Activated CD8-positive, alpha-beta memory T cell treated with anti-CD3 and anti-CD28 coated beads for 1 hour (primary cell): ENCODE measurements around the gene TPGS2.
"Not testable (repeated sequence)": the region's sequence is repeated elsewhere in the genome, so short reads cannot be mapped to it uniquely, and the experiment has no call there.

ENCODE experiments used
- DNase-seq, 2 donors: peaks; one replicate each; pipeline ENCODE4 v3.0.0-alpha.2; 2020; ENCODE audit warnings: low read depth in 1 of 2; ENCODE audit errors: extremely low read depth in 1 of 2

The TPGS2 gene

DNA sequence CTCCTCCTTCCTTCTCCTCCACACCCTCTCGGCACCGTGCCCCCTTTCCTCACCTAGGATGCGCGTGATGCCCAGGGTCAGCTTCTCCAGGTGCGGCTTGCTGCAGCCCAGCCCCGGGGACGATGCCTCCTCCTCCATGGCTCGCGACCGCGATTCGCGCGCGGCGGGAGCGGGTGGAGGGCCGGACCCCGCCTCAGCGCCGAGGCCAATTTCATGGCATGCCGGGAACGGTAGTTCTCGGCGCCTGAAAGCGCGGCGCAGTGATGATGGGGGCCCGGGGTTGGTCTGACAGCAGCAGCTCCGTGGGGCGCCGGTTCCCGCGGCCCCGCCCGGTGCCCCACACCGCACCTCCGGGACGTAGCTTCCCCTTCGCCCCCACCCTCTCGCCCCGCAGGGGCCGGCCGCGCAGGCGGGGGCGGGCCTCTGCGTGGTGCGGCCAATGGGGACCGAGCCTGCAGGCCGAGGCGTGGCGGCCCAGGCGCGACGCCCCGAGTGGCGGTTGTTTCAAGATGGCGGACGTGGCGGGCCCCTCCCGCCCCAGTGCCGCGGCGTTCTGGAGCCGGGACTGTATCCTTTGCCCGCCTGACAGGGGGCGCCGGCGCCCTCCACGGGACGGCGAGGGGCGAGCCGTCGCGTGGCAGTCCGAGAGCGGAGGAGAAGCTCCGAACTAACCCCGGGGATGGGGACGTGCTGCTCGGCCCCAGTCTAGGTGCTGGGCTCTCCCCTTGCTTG, at the start of gene TPGS2, which contains the start of gene KIAA1328:
Gene TPGS2, minus strand, starts transcription at position 373 of the 732 bp plus-strand sequence. Its CDS starts 235 bp downstream, at position 138.
Gene KIAA1328, plus strand, starts transcription at position 498 of the 732 bp plus-strand sequence. Its CDS starts 12 bp downstream, at position 510.
- DNase-seq = peak; percentile 56 to 82

- not testable (repeated sequence) for DNase-seq
Measured at GRCh38 chr18:36873826-36874225, 45.0 kb upstream of the TPGS2 start.

GRCh38 chr18:36872329-36872728, 43.5 kb upstream of the TPGS2 start:
- no peak for DNase-seq

GRCh38 chr18:36871801-36872200, 43.0 kb upstream of the TPGS2 start:
- no peak for DNase-seq

GRCh38 chr18:36867056-36867455, 38.3 kb upstream of the TPGS2 start:
- DNase-seq = no peak

GRCh38 chr18:36862182-36862581, 33.4 kb upstream of the TPGS2 start:
- no peak for DNase-seq

- no peak for DNase-seq
Measured at GRCh38 chr18:36856815-36857214, 28.0 kb upstream of the TPGS2 start.

DNA sequence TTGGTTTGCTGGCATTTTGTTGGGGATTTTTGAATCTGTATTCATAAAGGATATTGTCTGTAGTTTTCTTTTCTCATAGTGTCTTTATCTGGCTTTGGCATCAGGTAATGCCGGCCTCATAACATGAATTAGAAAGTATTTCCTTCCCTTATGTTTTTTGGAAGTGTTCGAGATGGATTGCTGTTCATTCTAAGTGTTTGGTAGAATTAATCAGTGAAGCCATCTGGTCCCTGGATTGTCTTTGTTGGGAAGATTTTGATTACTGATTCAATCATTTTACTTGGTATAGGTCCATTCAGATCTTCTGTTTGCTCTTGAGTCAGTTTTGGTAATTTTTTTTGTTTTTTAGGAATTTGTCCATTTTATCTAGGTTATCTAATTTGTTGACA, 22.4 kb upstream of the TPGS2 start:
- no peak for DNase-seq

- DNase-seq = no peak
Measured at GRCh38 chr18:36850527-36851201, 21.9 kb upstream of the TPGS2 start.

- no peak for DNase-seq
Measured at GRCh38 chr18:36849288-36850006, 20.6 kb upstream of the TPGS2 start.

- no peak for DNase-seq
Measured at GRCh38 chr18:36848609-36849008, 19.8 kb upstream of the TPGS2 start.

DNA sequence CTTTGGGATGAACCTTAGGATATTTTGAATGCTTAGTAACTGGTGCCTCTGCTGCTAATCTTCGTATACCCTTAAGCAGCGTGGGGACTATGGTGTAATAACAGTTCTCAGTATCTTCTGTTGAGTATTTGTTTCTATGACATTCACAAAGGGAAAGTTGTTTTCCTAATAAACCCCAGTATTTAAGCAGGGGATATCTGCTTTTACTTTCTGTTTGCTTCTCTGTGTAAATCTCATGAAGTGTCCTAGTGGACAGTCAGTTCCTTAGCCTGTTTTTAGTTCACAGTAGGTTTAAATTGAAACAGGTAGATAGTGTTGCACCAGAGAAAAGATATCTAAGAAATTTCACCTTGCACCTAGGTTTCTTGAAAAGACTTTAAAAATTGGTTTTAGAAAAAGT, 15.0 kb upstream of the TPGS2 start:
- no peak for DNase-seq

DNA sequence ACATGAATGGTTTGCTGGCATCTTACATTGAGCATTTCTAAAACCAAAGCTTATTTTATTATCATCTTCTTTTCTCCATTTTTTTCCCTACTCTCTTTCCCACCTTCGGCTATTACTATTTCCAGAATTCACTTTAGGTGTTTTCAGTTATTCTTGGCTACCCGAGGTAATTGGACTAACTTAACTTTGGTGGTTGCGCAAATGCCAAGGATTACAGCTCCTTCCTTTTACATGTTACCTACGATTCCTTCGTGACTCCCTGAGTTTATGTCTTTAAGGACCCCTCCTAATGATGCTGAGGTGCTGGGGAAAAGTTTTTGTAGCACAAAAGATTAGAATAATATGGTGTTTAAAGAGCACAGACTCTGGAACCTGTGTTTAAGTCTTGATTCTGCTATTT, 14.4 kb upstream of the TPGS2 start:
- DNase-seq = no peak

GRCh38 chr18:36839835-36840234, 11.0 kb upstream of the TPGS2 start:
- DNase-seq = no peak

DNA sequence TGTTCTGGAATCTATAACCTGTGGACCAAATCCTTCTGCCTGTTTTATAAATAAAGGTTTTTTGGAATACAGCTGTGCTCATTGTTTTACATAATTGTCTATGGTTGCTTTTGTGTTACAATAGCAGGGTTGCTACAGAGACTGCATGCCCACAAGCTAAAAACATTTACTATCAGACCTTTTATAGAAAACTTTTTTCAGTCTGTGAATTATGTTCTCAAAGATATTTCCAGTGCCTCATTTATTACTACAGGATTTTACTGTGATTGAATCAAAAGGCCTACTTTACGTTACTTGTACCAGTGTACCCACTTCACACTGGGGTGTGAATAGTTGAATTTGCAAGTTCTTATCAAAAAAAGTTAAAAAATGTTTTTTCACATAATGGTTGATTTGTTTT, 7.1 kb upstream of the TPGS2 start:
- no peak for DNase-seq

DNA sequence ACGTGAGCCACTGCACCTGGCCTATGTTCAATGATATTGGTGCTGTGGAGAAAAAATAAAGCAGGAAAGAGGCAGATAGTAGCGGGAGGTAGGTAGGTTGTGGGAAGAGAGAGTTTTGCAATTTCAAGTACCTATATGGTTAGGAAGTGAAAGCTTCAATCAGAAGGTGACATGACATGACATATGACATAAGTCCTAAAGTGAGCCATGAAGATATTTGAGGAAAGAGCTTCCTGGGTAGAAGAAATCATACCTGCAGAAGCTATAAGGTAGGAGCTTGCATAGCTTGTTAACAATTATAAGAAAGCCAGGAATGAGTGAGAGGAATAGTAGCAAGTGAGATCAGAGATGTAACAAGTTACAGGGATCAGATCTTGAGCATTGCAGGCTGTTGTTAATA, 4.3 kb upstream of the TPGS2 start:
- no peak for DNase-seq

DNA sequence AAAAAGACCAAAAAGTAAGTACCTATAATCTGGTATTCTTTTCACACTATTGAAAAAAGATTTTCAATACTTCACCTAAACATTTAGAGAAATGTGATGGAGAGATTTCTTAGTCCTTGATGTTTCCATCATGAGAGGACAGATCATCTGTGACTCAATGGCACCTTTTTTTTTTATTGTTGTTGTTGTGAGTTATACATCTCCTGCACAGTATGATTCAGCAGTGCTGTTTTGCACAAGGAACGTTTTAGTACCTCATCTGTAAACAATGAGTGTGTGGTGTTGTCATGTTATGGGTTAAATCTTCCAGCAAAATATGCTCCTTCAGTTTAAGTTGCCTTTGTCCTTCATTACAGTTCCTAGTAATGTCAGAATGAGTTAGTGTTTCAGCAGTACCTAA, 2.3 kb upstream of the TPGS2 start:
- DNase-seq = no peak

DNA sequence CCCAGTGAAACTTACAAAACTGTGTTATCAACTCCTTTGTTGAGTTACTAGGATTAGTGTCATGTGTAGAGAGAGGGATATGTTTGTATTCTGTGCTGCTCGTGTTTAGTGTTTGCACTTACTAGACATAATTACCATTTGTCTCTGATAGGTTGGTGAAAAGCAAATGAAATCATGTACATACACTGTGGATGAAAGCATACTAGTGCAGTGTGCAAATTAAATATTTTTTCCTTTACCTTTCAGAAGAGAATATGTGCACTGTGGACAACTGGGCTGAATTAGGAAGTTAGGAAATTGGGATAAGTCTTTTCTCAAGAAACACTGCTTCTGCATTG, 1.3 kb upstream of the TPGS2 start:
- DNase-seq = no peak

DNA sequence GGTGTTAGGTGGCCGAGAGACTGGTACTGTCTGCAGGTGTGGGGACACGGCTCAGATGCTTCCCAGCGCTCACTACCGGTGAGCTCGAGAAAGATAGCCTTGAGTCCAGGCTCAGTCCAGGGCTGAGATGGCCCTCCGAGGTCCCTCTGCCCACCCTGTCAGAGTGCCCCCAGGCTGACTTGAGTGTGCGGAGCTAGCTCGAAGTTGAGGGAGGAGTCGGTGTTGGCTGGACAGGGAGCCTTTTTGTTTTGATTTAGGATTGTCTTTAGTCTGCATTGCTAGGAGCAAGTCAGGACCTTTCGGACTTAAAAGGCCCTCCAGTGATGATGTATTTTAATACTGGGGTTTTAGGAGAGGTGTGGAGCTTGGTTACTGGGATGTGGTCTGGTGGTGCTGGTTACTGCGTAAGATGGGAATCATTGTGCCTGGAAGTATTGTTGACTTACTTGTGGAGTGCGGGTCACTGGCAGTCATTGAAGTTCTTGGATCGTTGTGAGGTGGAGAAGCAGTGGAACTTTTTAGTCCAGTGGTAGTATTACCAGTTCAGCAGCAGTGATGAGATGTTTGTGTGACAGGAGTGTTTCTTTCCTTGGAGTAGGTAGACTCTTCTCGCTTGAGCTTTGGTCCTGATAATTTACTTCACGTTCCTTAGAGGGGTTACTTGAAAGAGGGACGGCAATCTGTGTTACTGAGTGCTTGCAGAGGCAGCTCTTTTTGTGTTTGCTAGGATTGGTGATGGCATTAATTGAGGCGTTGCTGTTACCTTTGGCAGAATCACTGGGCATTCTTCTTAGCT, 758 bp upstream of the TPGS2 start:
- no peak for DNase-seq

DNA sequence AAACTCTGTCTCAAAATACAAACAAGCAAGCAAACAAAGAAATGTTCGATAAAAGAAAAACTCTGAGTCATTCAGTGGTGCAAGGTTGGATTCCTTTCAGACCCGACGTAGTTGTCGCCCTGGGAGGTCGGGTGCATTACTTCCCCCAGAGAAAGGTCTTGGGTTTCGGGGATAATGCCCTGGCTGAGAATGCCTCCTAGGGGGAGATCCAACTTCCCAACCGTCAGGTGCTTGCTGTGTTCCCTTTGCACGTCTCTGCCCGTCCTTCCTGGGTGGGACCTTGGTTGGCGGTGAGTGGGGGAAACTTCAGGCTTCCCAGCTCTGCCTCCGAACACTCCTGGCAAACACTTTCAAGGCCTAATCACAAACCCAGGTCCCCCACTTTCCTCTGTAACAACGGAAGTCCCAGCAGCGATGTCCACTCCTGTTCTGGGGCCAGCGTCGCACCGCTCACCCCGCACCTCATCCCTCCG, 609 bp downstream of the TPGS2 start:
- DNase-seq = no peak

DNA sequence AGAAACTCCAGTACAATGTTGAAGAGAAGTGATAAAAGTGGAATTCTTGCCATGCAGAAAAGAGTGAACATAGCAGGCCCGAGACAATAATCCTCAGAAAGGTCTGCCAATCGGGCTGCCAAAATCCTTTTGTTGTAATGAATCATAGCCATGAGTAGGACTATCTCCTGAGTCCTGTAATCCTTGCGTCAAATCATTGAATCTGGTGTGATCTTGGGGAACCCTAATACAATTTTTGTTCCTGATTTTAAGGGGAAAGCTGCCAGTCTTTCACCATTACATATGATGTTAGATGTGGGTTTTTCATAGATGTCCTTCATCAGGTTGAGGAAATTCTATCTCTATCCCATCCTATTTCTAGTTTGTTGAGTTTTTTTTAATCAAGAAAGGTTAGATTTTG, 2.2 kb downstream of the TPGS2 start:
- no peak for DNase-seq
